HS-5 (cell line): ENCODE measurements around the gene RBMS3.

Experiments
- DNase-seq: peaks from one replicate; pipeline ENCODE4 v3.0.0-alpha.2; 2012; ENCODE audit warnings: low read depth

RBMS3 gene

GRCh38 chr3:29525254-29525881 lies 244.5 kb downstream of the RBMS3 start:
- DNase-seq: no peak

GRCh38 chr3:29527246-29527645 lies 246.4 kb downstream of the RBMS3 start:
- DNase-seq: no peak

GRCh38 chr3:29531644-29532043 lies 250.8 kb downstream of the RBMS3 start:
- DNase-seq: no peak

- DNase-seq: no peak
Observed at GRCh38 chr3:29532473-29532872, 251.6 kb downstream of the RBMS3 start.

- no peak for DNase-seq
Observed at GRCh38 chr3:29534006-29534405, 253.1 kb downstream of the RBMS3 start.

GRCh38 chr3:29536016-29536758 lies 255.3 kb downstream of the RBMS3 start:
- no peak for DNase-seq

- DNase-seq: no peak
Observed at GRCh38 chr3:29537889-29538609, 257.2 kb downstream of the RBMS3 start.

- DNase-seq: no peak
Observed at GRCh38 chr3:29538610-29538958, 257.7 kb downstream of the RBMS3 start.

- DNase-seq: no peak
Observed at GRCh38 chr3:29540544-29540943, 259.7 kb downstream of the RBMS3 start.

GRCh38 chr3:29544701-29545363 lies 264.0 kb downstream of the RBMS3 start:
- no peak for DNase-seq

- DNase-seq: no peak
Observed at GRCh38 chr3:29545615-29546014, 264.7 kb downstream of the RBMS3 start.

- no peak for DNase-seq
Observed at GRCh38 chr3:29552051-29552450, 271.2 kb downstream of the RBMS3 start.

- no peak for DNase-seq
Observed at GRCh38 chr3:29554566-29554965, 273.7 kb downstream of the RBMS3 start.

- no peak for DNase-seq
Observed at GRCh38 chr3:29555590-29555989, 274.7 kb downstream of the RBMS3 start.

- DNase-seq: no peak
Observed at GRCh38 chr3:29557186-29557585, 276.3 kb downstream of the RBMS3 start.

GRCh38 chr3:29557825-29558224 lies 277.0 kb downstream of the RBMS3 start:
- DNase-seq: no peak

- DNase-seq: no peak
Observed at GRCh38 chr3:29559741-29560465, 279.0 kb downstream of the RBMS3 start.

- DNase-seq: no peak
Observed at GRCh38 chr3:29561651-29562149, 280.8 kb downstream of the RBMS3 start.

- DNase-seq: no peak
Observed at GRCh38 chr3:29565236-29565635, 284.4 kb downstream of the RBMS3 start.

GRCh38 chr3:29567501-29567900 lies 286.6 kb downstream of the RBMS3 start:
- no peak for DNase-seq

GRCh38 chr3:29568355-29568754 lies 287.5 kb downstream of the RBMS3 start:
- DNase-seq: no peak

- no peak for DNase-seq
Observed at GRCh38 chr3:29576181-29576580, 295.3 kb downstream of the RBMS3 start.
